SU-DHL-6 (cell line): ENCODE measurements around the gene DUOXA1.

Source experiments
- EZH2phosphoT487 ChIP-seq: fragments of 200-600 bp; sonication (generic), shearing (Covaris generic); conservative IDR thresholded peaks from 2 replicates; pipeline ENCODE4 v1.6.1; 2018; ENCODE audit warnings: mild to moderate bottlenecking, antibody characterized with exemption, low read length, moderate library complexity, mixed read lengths
- TF ChIP-seq, protein P1 (sequence below): fragments of 200-600 bp; sonication (generic); IDR thresholded peaks from one replicate; pipeline ENCODE4 v1.5.1; 2017; ENCODE audit warnings: antibody characterized with exemption, mild to moderate bottlenecking, low read length, moderate library complexity; ENCODE audit not compliant: insufficient read depth, poor library complexity, severe bottlenecking

DNA sequence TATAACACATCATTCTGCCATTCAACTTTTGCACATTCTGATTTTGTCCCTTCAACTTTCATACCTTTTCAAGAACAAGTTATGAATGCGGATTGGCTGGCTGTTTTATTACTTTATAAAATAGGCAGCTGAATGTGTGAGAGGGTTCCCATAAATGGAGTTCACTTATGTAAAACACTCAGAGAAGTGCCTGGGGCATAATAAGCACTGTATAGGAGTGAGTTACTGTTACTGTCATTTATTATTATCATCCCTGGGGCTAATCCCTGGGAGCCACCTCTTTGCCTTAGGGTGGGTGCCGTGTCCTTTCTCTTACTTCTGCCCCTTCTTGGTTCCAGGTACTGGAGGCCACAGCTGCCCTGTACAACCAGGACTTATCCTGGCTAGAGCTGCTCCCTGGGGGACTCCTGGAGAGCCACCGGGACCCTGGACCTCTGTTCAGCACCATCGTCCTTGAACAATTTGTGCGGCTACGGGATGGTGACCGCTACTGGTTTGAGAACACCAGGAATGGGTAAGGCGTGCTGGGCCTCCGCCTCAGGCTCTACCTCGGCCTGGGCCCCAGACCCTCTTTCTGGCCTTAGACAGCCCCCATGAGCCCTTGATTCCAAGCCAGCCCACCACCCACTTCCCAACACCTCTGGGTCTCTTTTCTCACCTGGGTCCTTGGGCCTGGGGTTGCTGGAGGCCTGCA is 11.0 kb upstream of the DUOXA1 start:
- TF ChIP-seq, protein P1, sequence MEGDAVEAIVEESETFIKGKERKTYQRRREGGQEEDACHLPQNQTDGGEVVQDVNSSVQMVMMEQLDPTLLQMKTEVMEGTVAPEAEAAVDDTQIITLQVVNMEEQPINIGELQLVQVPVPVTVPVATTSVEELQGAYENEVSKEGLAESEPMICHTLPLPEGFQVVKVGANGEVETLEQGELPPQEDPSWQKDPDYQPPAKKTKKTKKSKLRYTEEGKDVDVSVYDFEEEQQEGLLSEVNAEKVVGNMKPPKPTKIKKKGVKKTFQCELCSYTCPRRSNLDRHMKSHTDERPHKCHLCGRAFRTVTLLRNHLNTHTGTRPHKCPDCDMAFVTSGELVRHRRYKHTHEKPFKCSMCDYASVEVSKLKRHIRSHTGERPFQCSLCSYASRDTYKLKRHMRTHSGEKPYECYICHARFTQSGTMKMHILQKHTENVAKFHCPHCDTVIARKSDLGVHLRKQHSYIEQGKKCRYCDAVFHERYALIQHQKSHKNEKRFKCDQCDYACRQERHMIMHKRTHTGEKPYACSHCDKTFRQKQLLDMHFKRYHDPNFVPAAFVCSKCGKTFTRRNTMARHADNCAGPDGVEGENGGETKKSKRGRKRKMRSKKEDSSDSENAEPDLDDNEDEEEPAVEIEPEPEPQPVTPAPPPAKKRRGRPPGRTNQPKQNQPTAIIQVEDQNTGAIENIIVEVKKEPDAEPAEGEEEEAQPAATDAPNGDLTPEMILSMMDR, result no peak
- no peak for TF ChIP-seq EZH2phosphoT487
